ENCODE results near the gene PPIF.

- TF ChIP-seq USF2 (IDR thresholded peaks at IDR 0.05; ENCODE audit: low read depth, low read length) (no peak), CEBPB (IDR thresholded peaks at IDR 0.05; ENCODE audit: low read depth, low read length) (no peak), CTCF (conservative IDR thresholded peaks at IDR 0.05; ENCODE audit: low read depth, low read length) (no peak), MAFK (IDR thresholded peaks at IDR 0.05; ENCODE audit: low read depth, low read length) (no peak), BHLHE40 (IDR thresholded peaks at IDR 0.05; ENCODE audit: low read depth, low read length) (no peak), CHD1 (IDR thresholded peaks at IDR 0.05; ENCODE audit: low read depth, low read length) (no peak), RAD21 (IDR thresholded peaks at IDR 0.05; ENCODE audit: low read length) (no peak), POLR2A (IDR thresholded peaks at IDR 0.05; ENCODE audit: low read depth, low read length) (no peak)
Observed at GRCh38 chr10:79360499-79361342, 13.5 kb downstream of the PPIF start.
